ENCODE measurements around the gene BRD7. TPM values are rescaled to one million over a fixed set of nuclear protein-coding genes. Genes with fewer than 3 reads are reported as not detected.

BRD7 gene
- total RNA-seq, 1 experiment from 2014 or later = 122 TPM

- no peak for TF ChIP-seq TEAD4 (CRISPR knock-in tag; IDR thresholded peaks at IDR 0.05)
Observed at GRCh38 chr16:50275428-50276325, 93.1 kb downstream of the BRD7 start (continued).

DNA sequence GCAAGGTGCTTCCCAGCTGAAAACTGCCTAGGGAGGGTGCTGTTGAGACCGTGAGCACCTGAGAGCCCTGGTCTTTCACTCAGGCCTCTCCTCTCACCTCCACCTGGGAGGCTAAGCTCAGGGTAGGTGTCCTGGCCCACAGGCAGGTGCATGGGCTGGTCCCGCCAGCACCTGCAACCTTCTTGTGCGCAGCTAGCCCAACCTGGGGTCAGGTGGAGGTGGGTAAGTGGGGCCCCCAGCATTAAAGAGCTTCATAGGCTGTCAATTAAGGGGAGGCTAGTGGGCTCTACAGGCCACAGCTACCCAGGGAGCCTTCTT is 93.7 kb downstream of the BRD7 start:
- POLR2A ChIA-PET = no interaction called here
- Mint-ChIP-seq H3K36me3 (no peaks in the 10 kb centered on the region), H3K4me3 (no peak overlapping the region), H3K27me3 (ENCODE audit: low read depth) (no peaks in the 10 kb centered on the region), H3K4me1 (peaks cover 11% of the 10 kb centered on the region), H3K27ac (no peak overlapping the region), H3K9me3 (peaks cover 5% of the 10 kb centered on the region)
- CTCF ChIA-PET = interaction anchor here (0.8 to 1.6 kb wide), 9 partner anchors 15 to 250 kb away, joined by 3 to 8 read pairs (median 4); partner anchors contain the start of gene CNEP1R1
- no peak for ATAC-seq
- TF ChIP-seq ZNF219 (CRISPR knock-in tag; IDR thresholded peaks at IDR 0.05; ENCODE audit: borderline replicate concordance) (no peak), ZNF425 (CRISPR knock-in tag; conservative IDR thresholded peaks at IDR 0.05) (no peak), TEAD4 (CRISPR knock-in tag; IDR thresholded peaks at IDR 0.05) (no peak)
- TF ChIP-seq, protein P1, sequence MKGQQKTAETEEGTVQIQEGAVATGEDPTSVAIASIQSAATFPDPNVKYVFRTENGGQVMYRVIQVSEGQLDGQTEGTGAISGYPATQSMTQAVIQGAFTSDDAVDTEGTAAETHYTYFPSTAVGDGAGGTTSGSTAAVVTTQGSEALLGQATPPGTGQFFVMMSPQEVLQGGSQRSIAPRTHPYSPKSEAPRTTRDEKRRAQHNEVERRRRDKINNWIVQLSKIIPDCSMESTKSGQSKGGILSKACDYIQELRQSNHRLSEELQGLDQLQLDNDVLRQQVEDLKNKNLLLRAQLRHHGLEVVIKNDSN (CRISPR knock-in tag; IDR thresholded peaks at IDR 0.05) = no peak
- DNase-seq (ENCODE audit: low spot score) = no peak

DNA sequence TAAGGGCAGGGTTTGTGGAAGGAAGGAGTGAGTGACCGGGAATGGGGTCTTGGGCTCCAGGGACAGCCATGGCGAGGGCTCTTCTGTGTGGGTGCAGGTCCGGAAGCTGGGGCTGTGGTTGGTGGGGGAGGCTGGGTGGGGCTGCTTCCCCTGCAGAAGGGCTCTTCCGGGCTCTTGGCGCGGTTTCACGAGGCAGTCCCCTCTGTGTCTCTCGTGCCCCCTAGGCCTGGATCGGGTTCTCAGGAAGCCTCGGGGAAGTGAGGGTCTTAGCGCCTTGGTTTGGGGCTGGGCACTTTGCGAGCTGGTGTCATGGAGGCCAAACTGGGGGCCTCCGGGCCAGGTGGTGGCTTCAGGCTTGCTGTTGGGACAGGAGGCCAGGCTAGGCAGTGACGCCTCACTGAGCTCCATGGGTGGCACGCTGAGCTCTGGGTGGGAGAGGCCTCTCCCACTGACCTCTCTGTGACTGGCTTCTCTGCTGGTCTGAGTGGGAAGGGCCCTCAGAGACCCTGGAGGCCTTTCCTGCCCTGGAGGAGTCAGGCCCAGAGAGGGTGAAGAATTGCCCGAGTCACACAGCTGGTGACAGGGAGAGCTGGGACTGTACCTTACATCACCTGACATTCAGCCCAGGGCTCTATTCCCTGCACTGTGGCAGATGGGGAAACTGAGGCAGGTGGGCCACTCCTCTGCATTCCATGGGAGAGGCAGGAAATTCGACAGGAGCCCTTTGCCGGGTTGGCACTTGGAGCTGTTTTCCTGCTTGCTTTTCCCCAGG is 94.3 kb downstream of the BRD7 start:
- DNase-seq (ENCODE audit: low spot score) (no peak), ATAC-seq (no peak)
- Mint-ChIP-seq H3K27me3 (ENCODE audit: low read depth) (no peaks in the 10 kb centered on the region), H3K4me1 (peaks cover 5% of the 10 kb centered on the region), H3K36me3 (no peaks in the 10 kb centered on the region), H3K9me3 (peaks cover 5% of the 10 kb centered on the region), H3K4me3 (no peak overlapping the region), H3K27ac (no peak overlapping the region)
- CTCF ChIA-PET = interaction anchor here (0.6 to 1.7 kb wide), 11 partner anchors 15 to 393 kb away, joined by 3 to 8 read pairs (median 4); partner anchors contain the start of gene CNEP1R1
- TF ChIP-seq, protein P2, sequence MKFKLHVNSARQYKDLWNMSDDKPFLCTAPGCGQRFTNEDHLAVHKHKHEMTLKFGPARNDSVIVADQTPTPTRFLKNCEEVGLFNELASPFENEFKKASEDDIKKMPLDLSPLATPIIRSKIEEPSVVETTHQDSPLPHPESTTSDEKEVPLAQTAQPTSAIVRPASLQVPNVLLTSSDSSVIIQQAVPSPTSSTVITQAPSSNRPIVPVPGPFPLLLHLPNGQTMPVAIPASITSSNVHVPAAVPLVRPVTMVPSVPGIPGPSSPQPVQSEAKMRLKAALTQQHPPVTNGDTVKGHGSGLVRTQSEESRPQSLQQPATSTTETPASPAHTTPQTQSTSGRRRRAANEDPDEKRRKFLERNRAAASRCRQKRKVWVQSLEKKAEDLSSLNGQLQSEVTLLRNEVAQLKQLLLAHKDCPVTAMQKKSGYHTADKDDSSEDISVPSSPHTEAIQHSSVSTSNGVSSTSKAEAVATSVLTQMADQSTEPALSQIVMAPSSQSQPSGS (CRISPR knock-in tag; IDR thresholded peaks at IDR 0.05; ENCODE audit: borderline replicate concordance, low read depth) = no peak
- no peak for TF ChIP-seq CREM (CRISPR knock-in tag; IDR thresholded peaks at IDR 0.05)
- TF ChIP-seq FOXJ3 (CRISPR knock-in tag; IDR thresholded peaks at IDR 0.05; ENCODE audit: borderline replicate concordance) = no peak
- no peak for TF ChIP-seq ZBTB21 (CRISPR knock-in tag; IDR thresholded peaks at IDR 0.05; ENCODE audit: borderline replicate concordance)
- TF ChIP-seq SMAD3 (CRISPR knock-in tag; IDR thresholded peaks at IDR 0.05; ENCODE audit: borderline replicate concordance) = no peak
- no peak for TF ChIP-seq ZNF416 (CRISPR knock-in tag; IDR thresholded peaks at IDR 0.05)
- no peak for TF ChIP-seq IRF1 (CRISPR knock-in tag; IDR thresholded peaks at IDR 0.05)
- TF ChIP-seq NR2C2 (CRISPR knock-in tag; IDR thresholded peaks at IDR 0.05) = no peak
- TF ChIP-seq, protein P3, sequence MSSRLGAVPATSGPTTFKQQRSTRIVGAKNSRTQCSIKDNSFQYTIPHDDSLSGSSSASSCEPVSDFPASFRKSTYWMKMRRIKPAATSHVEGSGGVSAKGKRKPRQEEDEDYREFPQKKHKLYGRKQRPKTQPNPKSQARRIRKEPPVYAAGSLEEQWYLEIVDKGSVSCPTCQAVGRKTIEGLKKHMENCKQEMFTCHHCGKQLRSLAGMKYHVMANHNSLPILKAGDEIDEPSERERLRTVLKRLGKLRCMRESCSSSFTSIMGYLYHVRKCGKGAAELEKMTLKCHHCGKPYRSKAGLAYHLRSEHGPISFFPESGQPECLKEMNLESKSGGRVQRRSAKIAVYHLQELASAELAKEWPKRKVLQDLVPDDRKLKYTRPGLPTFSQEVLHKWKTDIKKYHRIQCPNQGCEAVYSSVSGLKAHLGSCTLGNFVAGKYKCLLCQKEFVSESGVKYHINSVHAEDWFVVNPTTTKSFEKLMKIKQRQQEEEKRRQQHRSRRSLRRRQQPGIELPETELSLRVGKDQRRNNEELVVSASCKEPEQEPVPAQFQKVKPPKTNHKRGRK (CRISPR knock-in tag; IDR thresholded peaks at IDR 0.05; ENCODE audit: borderline replicate concordance) = no peak
- no peak for TF ChIP-seq RORB (CRISPR knock-in tag; IDR thresholded peaks at IDR 0.05)
- no peak for TF ChIP-seq CBFB (CRISPR knock-in tag; IDR thresholded peaks at IDR 0.05; ENCODE audit: low read depth)
- TF ChIP-seq FOXK1 (CRISPR knock-in tag; IDR thresholded peaks at IDR 0.05) = no peak
- no peak for TF ChIP-seq ZNF219 (CRISPR knock-in tag; IDR thresholded peaks at IDR 0.05; ENCODE audit: borderline replicate concordance)
- POLR2A ChIA-PET = no interaction called here
